ENCODE results near the gene CYP2W1.
"Not testable (repeated sequence)": the region's sequence is repeated elsewhere in the genome, so short reads cannot be mapped to it uniquely, and the experiment has no call there.

CYP2W1 gene

GRCh38 chr7:1031716-1032455, 48.9 kb downstream of the CYP2W1 start:
- DNase-seq: no peak

GRCh38 chr7:1032536-1033181, 49.7 kb downstream of the CYP2W1 start:
- DNase-seq: no peak

- DNase-seq: no peak
These were observed 50.7 kb downstream of the CYP2W1 start for GRCh38 chr7:1033546-1034145.

- not testable (repeated sequence) for DNase-seq
These were observed 51.8 kb downstream of the CYP2W1 start for GRCh38 chr7:1034769-1035168.

GRCh38 chr7:1036164-1036928, 53.4 kb downstream of the CYP2W1 start:
- not testable (repeated sequence) for DNase-seq
